Activated naive CD8-positive, alpha-beta T cell treated with anti-CD3 and anti-CD28 coated beads for 36 hours (primary cell): ENCODE results near the gene TBCCD1. TPM values are rescaled to one million over a fixed set of nuclear protein-coding genes. Genes with fewer than 3 reads are reported as not detected.
"Not testable (repeated sequence)": the region's sequence is repeated elsewhere in the genome, so short reads cannot be mapped to it uniquely, and the experiment has no call there.

Experiments
- DNase-seq: peaks from one replicate; pipeline ENCODE4 v3.0.0; 2021
- H3K27ac Mint-ChIP-seq: one replicate; pipeline ENCODE4 v1.8.0; 2022; ENCODE audit warnings: mild to moderate bottlenecking, moderate library complexity, mixed read lengths
- H3K27me3 Mint-ChIP-seq: one replicate; pipeline ENCODE4 v1.8.0; 2022; ENCODE audit warnings: mild to moderate bottlenecking, mixed read lengths
- H3K36me3 Mint-ChIP-seq: one replicate; pipeline ENCODE4 v1.8.0; 2021; ENCODE audit warnings: mild to moderate bottlenecking, mixed read lengths
- H3K4me1 Mint-ChIP-seq: one replicate; pipeline ENCODE4 v1.8.0; 2021; ENCODE audit warnings: mixed read lengths
- H3K4me3 Mint-ChIP-seq: one replicate; pipeline ENCODE4 v1.8.0; 2022; ENCODE audit warnings: mild to moderate bottlenecking, moderate library complexity, mixed read lengths
- H3K9me3 Mint-ChIP-seq: one replicate; pipeline ENCODE4 v1.8.0; 2022; ENCODE audit warnings: mixed read lengths
- total RNA-seq, 2 experiments: library from RNA; stranded (reverse); gene quantifications; one replicate each; pipeline ENCODE4 v1.2.3, GENCODE V29; 2021

Gene TBCCD1
- total RNA-seq, 2 experiments from 2014 or later: 12.7 to 15.4 TPM

- H3K4me1 Mint-ChIP-seq: peaks cover 18% of the 10 kb centered on the region
- H3K36me3 Mint-ChIP-seq, DNase-seq, H3K9me3 Mint-ChIP-seq, H3K27ac Mint-ChIP-seq, H3K4me3 Mint-ChIP-seq, H3K27me3 Mint-ChIP-seq: not testable (repeated sequence)
Measured at GRCh38 chr3:186586245-186586644, 19.1 kb upstream of the TBCCD1 start.

GRCh38 chr3:186583831-186584230 lies 16.7 kb upstream of the TBCCD1 start:
- Mint-ChIP-seq H3K27me3 (no peaks in the 10 kb centered on the region), H3K4me1 (peaks cover 7% of the 10 kb centered on the region), H3K36me3 (peaks cover 10% of the 10 kb centered on the region)

DNA sequence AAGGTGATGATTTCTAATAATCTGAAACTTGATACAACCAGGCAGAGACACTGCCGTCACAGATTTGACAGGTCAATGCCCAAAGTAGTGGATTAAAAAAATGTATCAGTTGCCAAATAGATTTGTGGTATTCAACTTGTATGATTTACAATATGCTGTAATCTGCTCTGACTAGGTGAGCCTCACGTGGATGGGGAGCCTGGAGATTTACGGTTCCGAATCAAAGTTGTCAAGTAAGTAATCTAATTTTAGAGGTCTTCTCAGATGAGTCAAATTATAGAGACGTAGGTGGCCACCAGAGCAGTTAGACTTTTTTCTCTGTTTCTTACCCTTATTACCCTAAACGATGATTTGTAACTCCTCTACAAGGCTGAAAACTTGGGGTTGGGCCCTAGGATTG lies 15.4 kb upstream of the TBCCD1 start:
- H3K9me3 Mint-ChIP-seq: no peaks in the 10 kb centered on the region
- H3K27me3 Mint-ChIP-seq: no peaks in the 10 kb centered on the region
- H3K27ac Mint-ChIP-seq: no peak overlapping the region

More at GRCh38 chr3:186583831-186584230, 16.7 kb upstream of the TBCCD1 start:
- no peak overlapping the region for H3K27ac Mint-ChIP-seq
- DNase-seq: no peak
- H3K9me3 Mint-ChIP-seq: no peaks in the 10 kb centered on the region
- no peak overlapping the region for H3K4me3 Mint-ChIP-seq

GRCh38 chr3:186580785-186581184 lies 13.6 kb upstream of the TBCCD1 start:
- no peaks in the 10 kb centered on the region for H3K27me3 Mint-ChIP-seq
- no peak for DNase-seq
- peaks cover 9% of the 10 kb centered on the region for H3K4me1 Mint-ChIP-seq
- H3K27ac Mint-ChIP-seq: no peak overlapping the region
- no peaks in the 10 kb centered on the region for H3K9me3 Mint-ChIP-seq
- no peak overlapping the region for H3K4me3 Mint-ChIP-seq
- H3K36me3 Mint-ChIP-seq: peaks cover 11% of the 10 kb centered on the region

More for the DNA sequence above, 15.4 kb upstream of the TBCCD1 start:
- H3K4me1 Mint-ChIP-seq: peaks cover 4% of the 10 kb centered on the region
- no peak for DNase-seq
- H3K36me3 Mint-ChIP-seq: peaks cover 8% of the 10 kb centered on the region
- H3K4me3 Mint-ChIP-seq: no peak overlapping the region

GRCh38 chr3:186577521-186577920 lies 10.4 kb upstream of the TBCCD1 start:
- H3K4me1 Mint-ChIP-seq: peaks cover 23% of the 10 kb centered on the region
- no peak for DNase-seq
- no peaks in the 10 kb centered on the region for H3K27me3 Mint-ChIP-seq
- no peak overlapping the region for H3K4me3 Mint-ChIP-seq
- H3K27ac Mint-ChIP-seq: no peak overlapping the region
- H3K36me3 Mint-ChIP-seq: peaks cover 19% of the 10 kb centered on the region
- no peaks in the 10 kb centered on the region for H3K9me3 Mint-ChIP-seq

DNA sequence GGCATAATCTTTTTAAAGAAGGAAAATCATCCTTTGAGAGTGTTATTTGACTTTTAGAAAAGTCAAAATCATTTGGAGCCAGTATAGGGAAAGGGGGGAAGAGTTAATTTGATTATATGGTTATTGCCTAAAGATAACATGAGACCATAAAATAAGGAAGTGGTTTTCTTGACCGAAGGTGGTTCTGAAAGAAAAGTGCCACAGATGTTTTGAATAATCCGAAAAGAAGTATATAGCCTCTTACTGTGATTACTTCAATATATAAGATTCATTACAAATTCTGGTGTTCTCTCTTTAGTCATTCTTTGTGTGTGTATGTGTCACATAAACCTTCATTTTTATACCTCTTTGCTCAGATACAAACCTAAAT lies 4.5 kb upstream of the TBCCD1 start:
- Mint-ChIP-seq H3K9me3 (no peaks in the 10 kb centered on the region), H3K27ac (peak overlapping the region; percentile 95), H3K4me3 (peak overlapping the region; percentile 92), H3K4me1 (peaks cover 42% of the 10 kb centered on the region), H3K27me3 (no peaks in the 10 kb centered on the region), H3K36me3 (peaks cover 14% of the 10 kb centered on the region)
- no peak for DNase-seq

- Mint-ChIP-seq H3K4me1 (peaks cover 45% of the 10 kb centered on the region), H3K36me3 (peaks cover 14% of the 10 kb centered on the region), H3K27me3 (no peaks in the 10 kb centered on the region), H3K9me3 (no peaks in the 10 kb centered on the region), H3K4me3 (peak overlapping the region; percentile 92), H3K27ac (peak overlapping the region; percentile 95)
- no peak for DNase-seq
Measured at GRCh38 chr3:186570941-186571643, 4.0 kb upstream of the TBCCD1 start.

DNA sequence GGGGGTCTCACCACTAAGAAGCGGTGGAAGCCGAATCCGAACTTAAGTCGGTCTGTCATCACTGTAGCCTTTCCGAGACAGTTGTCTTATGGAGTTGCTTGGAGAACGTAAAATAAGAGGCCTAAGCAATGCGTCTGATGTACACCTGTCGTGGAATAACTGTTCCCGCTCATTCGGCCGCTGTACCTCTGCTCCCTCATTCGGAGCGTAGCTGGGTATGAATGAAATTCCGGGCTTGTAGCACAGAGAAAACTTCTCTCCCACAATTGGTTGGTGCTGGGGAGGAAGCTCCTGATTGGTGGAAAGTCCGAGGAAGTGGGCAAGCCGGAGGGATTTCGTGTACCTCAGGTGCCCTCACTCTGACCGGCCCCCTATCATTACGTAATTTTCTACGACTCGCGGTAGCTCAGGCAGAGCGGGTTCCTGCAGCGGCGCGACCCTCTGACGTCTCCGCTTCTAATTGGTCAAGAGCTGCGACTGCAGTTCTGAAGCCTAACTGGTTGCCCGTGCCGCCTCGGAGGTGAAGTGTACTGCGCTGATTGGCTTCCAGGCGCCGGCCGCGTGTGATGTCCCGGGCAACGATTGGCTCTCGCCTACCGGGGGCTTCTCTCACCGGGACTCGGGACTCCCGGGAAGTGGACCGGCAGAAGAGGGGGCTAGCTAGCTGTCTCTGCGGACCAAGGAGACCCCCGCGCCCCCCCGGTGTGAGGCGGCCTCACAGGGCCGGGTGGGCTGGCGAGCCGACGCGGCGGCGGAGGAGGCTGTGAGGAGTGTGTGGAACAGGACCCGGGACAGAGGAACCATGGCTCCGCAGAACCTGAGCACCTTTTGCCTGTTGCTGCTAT lies 3.2 kb upstream of the TBCCD1 start, which contains the start of gene DNAJB11:
Gene DNAJB11, plus strand, starts transcription at position 625 of the 845 bp plus-strand sequence. Its CDS starts 178 bp downstream, at position 803.
- Mint-ChIP-seq H3K9me3 (no peaks in the 10 kb centered on the region), H3K36me3 (peaks cover 9% of the 10 kb centered on the region), H3K4me3 (peak within 1 kb of the TSS; percentile 92), H3K27ac (peak within 1 kb of the TSS; percentile 95), H3K4me1 (peaks cover 44% of the 10 kb centered on the region), H3K27me3 (no peaks in the 10 kb centered on the region)
- DNase-seq: peak; percentile 98

- no peak for DNase-seq
- peaks cover 9% of the 10 kb centered on the region for H3K36me3 Mint-ChIP-seq
- no peaks in the 10 kb centered on the region for H3K27me3 Mint-ChIP-seq
- H3K9me3 Mint-ChIP-seq: no peaks in the 10 kb centered on the region
- H3K4me1 Mint-ChIP-seq: peaks cover 45% of the 10 kb centered on the region
- H3K27ac Mint-ChIP-seq: peak overlapping the region; percentile 95
- peak overlapping the region; percentile 92 for H3K4me3 Mint-ChIP-seq
Measured at GRCh38 chr3:186569779-186570095, 2.6 kb upstream of the TBCCD1 start.

- not testable (repeated sequence) for DNase-seq, H3K9me3 Mint-ChIP-seq, H3K36me3 Mint-ChIP-seq, H3K27me3 Mint-ChIP-seq
- Mint-ChIP-seq H3K4me3 (peak overlapping the region; percentile 92), H3K27ac (peak overlapping the region; percentile 95), H3K4me1 (peaks cover 45% of the 10 kb centered on the region)
Measured at GRCh38 chr3:186569361-186569760, 2.2 kb upstream of the TBCCD1 start.

DNA sequence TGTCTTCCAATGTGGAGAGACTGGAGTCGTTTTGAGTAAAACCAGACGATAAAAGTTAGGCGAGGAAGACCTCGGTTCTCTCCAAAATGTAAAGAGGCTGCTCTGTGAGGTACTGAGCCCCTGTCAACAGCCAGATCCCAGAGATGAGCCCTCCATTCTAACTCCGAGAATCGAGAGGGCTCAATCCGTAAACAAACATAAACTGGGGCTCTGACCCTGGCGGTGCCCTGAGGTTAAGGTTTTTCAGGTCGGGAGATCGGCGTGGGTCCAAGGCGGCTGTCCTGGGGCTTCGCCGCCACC lies 417 bp downstream of the TBCCD1 start:
- no peak for DNase-seq
- H3K4me1 Mint-ChIP-seq: peaks cover 44% of the 10 kb centered on the region

GRCh38 chr3:186564586-186564985 lies 2.6 kb downstream of the TBCCD1 start:
- Mint-ChIP-seq H3K9me3 (no peaks in the 10 kb centered on the region), H3K27ac (no peak overlapping the region), H3K36me3 (peaks cover 25% of the 10 kb centered on the region), H3K4me3 (no peak overlapping the region), H3K4me1 (peaks cover 48% of the 10 kb centered on the region), H3K27me3 (no peaks in the 10 kb centered on the region)
- no peak for DNase-seq

More for the DNA sequence above, 417 bp downstream of the TBCCD1 start:
- Mint-ChIP-seq H3K4me3 (peak overlapping the region; percentile 92), H3K9me3 (no peaks in the 10 kb centered on the region), H3K27me3 (no peaks in the 10 kb centered on the region), H3K36me3 (peaks cover 14% of the 10 kb centered on the region), H3K27ac (peak overlapping the region; percentile 87)

DNA sequence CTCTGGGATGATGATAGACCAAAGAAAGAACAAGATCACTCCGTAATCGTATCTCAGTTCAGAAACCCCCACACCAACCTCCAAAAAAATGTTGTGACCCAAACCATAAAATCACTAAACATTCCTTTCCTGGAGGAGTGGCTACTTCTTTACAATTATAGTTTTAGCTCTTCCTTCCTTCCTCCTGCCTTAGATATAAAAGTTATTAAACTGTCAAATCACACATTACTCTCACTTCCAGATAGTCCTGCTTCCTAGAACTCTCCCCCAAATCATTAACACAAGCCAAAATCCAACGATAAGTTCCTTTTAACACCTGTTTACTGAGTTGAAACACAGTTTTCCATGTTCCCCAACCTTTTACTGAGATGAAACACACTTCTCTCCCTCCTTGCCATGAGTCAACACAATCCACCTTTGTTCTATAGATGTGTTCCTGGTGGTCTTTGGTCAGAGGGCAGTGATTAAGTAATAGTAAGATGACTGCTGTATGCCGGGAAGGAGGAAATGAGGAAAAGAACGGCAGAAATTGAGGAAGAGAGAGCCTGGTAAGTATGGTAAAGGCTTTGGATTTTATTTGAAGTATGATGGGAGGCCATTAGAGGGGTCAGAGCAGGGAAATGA lies 14.6 kb downstream of the TBCCD1 start:
- no peaks in the 10 kb centered on the region for H3K27me3 Mint-ChIP-seq

GRCh38 chr3:186551387-186551786 lies 15.8 kb downstream of the TBCCD1 start:
- Mint-ChIP-seq H3K4me3 (no peak overlapping the region), H3K9me3 (no peaks in the 10 kb centered on the region), H3K27ac (no peak overlapping the region), H3K4me1 (no peaks in the 10 kb centered on the region), H3K36me3 (peaks cover 18% of the 10 kb centered on the region), H3K27me3 (no peaks in the 10 kb centered on the region)
- DNase-seq: no peak

More for the DNA sequence above, 14.6 kb downstream of the TBCCD1 start:
- DNase-seq: no peak
- H3K27ac Mint-ChIP-seq: no peak overlapping the region
- peaks cover 19% of the 10 kb centered on the region for H3K36me3 Mint-ChIP-seq
- H3K4me3 Mint-ChIP-seq: no peak overlapping the region
- no peaks in the 10 kb centered on the region for H3K9me3 Mint-ChIP-seq
- peaks cover 3% of the 10 kb centered on the region for H3K4me1 Mint-ChIP-seq

DNA sequence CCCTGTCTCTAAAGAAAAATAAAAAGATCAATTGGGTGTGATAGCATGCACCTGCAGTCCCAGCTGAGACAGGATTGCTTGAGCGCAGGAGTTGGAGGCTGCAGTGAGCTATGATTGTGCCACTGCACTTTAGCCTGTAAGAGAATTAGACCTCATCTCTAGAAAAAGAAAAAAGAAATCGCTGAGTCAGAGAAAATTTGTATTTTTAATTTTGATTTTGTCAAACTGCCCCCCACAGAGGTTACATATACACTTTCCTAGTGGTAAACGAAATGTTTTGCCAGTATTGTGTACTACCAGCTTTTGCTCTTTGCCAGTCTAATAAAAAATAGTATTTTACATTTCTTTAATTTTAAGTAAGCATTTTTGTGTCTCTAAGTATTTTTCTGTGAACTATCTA lies 17.6 kb downstream of the TBCCD1 start:
- H3K36me3 Mint-ChIP-seq: peaks cover 12% of the 10 kb centered on the region
- H3K9me3 Mint-ChIP-seq: no peaks in the 10 kb centered on the region
- no peak overlapping the region for H3K4me3 Mint-ChIP-seq
- no peaks in the 10 kb centered on the region for H3K4me1 Mint-ChIP-seq
- H3K27me3 Mint-ChIP-seq: no peaks in the 10 kb centered on the region
- no peak overlapping the region for H3K27ac Mint-ChIP-seq
- no peak for DNase-seq
